Ectodermal cell (in vitro differentiated cells): ENCODE data around the gene RBMS3.

Experiments used
- H3K27ac ChIP-seq: 2 replicates; pipeline ENCODE4 v1.7.0; 2013; ENCODE audit warnings: mild to moderate bottlenecking, low read depth, low read length; ENCODE audit not compliant: insufficient read depth, poor library complexity, severe bottlenecking
- H3K27me3 ChIP-seq: 2 replicates; pipeline ENCODE4 v1.7.0; 2013; ENCODE audit warnings: mild to moderate bottlenecking, low read length; ENCODE audit not compliant: insufficient read depth, control insufficient read depth, poor library complexity, severe bottlenecking
- H3K36me3 ChIP-seq: one replicate; pipeline ENCODE4 v1.7.0; 2013; ENCODE audit warnings: low read length; ENCODE audit not compliant: control insufficient read depth, insufficient read depth
- H3K4me1 ChIP-seq: one replicate; pipeline ENCODE4 v1.7.0; 2013; ENCODE audit warnings: low read length; ENCODE audit not compliant: control insufficient read depth, insufficient read depth
- H3K4me3 ChIP-seq: 2 replicates; pipeline ENCODE4 v1.7.0; 2013; ENCODE audit warnings: low read depth, low read length, control low read depth; ENCODE audit not compliant: insufficient read depth
- H3K9me3 ChIP-seq: 2 replicates; pipeline ENCODE4 v1.7.0; 2013; ENCODE audit warnings: mild to moderate bottlenecking, low read length, moderate library complexity; ENCODE audit not compliant: control insufficient read depth
- WGBS, 2 experiments: methylation state at CpG; one replicate each; pipeline ENCODE4 v1.1.7; 2013; ENCODE audit warnings: missing lambda C conversion rate in 2 of 2; 5-methylcytosine and 5-hydroxymethylcytosine counted together

Gene RBMS3

GRCh38 chr3:29441422-29441821, 160.6 kb downstream of the RBMS3 start:
- whole genome bisulfite sequencing, 2 experiments: 96% methylated on average over 1 to 3 of the region's 3 CpGs

GRCh38 chr3:29447946-29448627, 167.2 kb downstream of the RBMS3 start:
- H3K27ac ChIP-seq: no peak overlapping the region
- no peaks in the 10 kb centered on the region for H3K36me3 ChIP-seq
- WGBS, 2 experiments: 74 to 75% methylated on average over 9 of the region's 9 CpGs

More at GRCh38 chr3:29441422-29441821, 160.6 kb downstream of the RBMS3 start:
- no peaks in the 10 kb centered on the region for H3K9me3 ChIP-seq
- no peak overlapping the region for H3K27ac ChIP-seq
- no peaks in the 10 kb centered on the region for H3K36me3 ChIP-seq
- no peak overlapping the region for H3K4me3 ChIP-seq
- no peaks in the 10 kb centered on the region for H3K27me3 ChIP-seq
- no peaks in the 10 kb centered on the region for H3K4me1 ChIP-seq

GRCh38 chr3:29451920-29452319, 171.0 kb downstream of the RBMS3 start:
- no peaks in the 10 kb centered on the region for H3K27me3 ChIP-seq
- no peaks in the 10 kb centered on the region for H3K36me3 ChIP-seq
- H3K4me1 ChIP-seq: peaks cover 5% of the 10 kb centered on the region
- no peaks in the 10 kb centered on the region for H3K9me3 ChIP-seq
- 81 to 95% methylated on average over 3 of the region's 3 CpGs for WGBS, 2 experiments
- H3K27ac ChIP-seq: no peak overlapping the region
- no peak overlapping the region for H3K4me3 ChIP-seq

More at GRCh38 chr3:29447946-29448627, 167.2 kb downstream of the RBMS3 start:
- H3K4me1 ChIP-seq: peaks cover 5% of the 10 kb centered on the region
- H3K27me3 ChIP-seq: no peaks in the 10 kb centered on the region
- H3K4me3 ChIP-seq: no peak overlapping the region
- H3K9me3 ChIP-seq: no peaks in the 10 kb centered on the region

GRCh38 chr3:29452934-29453283, 172.0 kb downstream of the RBMS3 start:
- no peak overlapping the region for H3K4me3 ChIP-seq
- H3K9me3 ChIP-seq: no peaks in the 10 kb centered on the region
- no peaks in the 10 kb centered on the region for H3K27me3 ChIP-seq
- H3K27ac ChIP-seq: no peak overlapping the region
- H3K4me1 ChIP-seq: peaks cover 5% of the 10 kb centered on the region
- no peaks in the 10 kb centered on the region for H3K36me3 ChIP-seq
- WGBS, 2 experiments: 22 to 43% methylated on average over 1 of the region's 2 CpGs

- 86 to 90% methylated on average over 7 of the region's 7 CpGs for WGBS, 2 experiments
- Histone ChIP-seq H3K27me3 (no peaks in the 10 kb centered on the region), H3K4me3 (no peak overlapping the region), H3K4me1 (no peaks in the 10 kb centered on the region), H3K9me3 (no peaks in the 10 kb centered on the region), H3K27ac (no peak overlapping the region), H3K36me3 (no peaks in the 10 kb centered on the region)
Measured at GRCh38 chr3:29453284-29454001, 172.6 kb downstream of the RBMS3 start.

- no peak overlapping the region for H3K27ac ChIP-seq
Measured at GRCh38 chr3:29454161-29454611, 173.3 kb downstream of the RBMS3 start.

GRCh38 chr3:29456901-29457300, 176.0 kb downstream of the RBMS3 start:
- no peaks in the 10 kb centered on the region for H3K27me3 ChIP-seq
- 92% methylated on average over 2 of the region's 2 CpGs for WGBS, 2 experiments

More at GRCh38 chr3:29454161-29454611, 173.3 kb downstream of the RBMS3 start:
- 98 to 100% methylated on average over 5 of the region's 5 CpGs for WGBS, 2 experiments
- H3K36me3 ChIP-seq: no peaks in the 10 kb centered on the region
- H3K27me3 ChIP-seq: no peaks in the 10 kb centered on the region
- no peak overlapping the region for H3K4me3 ChIP-seq
- H3K4me1 ChIP-seq: no peaks in the 10 kb centered on the region
- no peaks in the 10 kb centered on the region for H3K9me3 ChIP-seq

GRCh38 chr3:29463304-29463703, 182.4 kb downstream of the RBMS3 start:
- WGBS, 2 experiments: 98 to 99% methylated on average over 3 of the region's 3 CpGs

More at GRCh38 chr3:29456901-29457300, 176.0 kb downstream of the RBMS3 start:
- H3K27ac ChIP-seq: no peak overlapping the region
- no peaks in the 10 kb centered on the region for H3K9me3 ChIP-seq
- H3K36me3 ChIP-seq: no peaks in the 10 kb centered on the region
- no peaks in the 10 kb centered on the region for H3K4me1 ChIP-seq
- no peak overlapping the region for H3K4me3 ChIP-seq

GRCh38 chr3:29465836-29466235, 185.0 kb downstream of the RBMS3 start:
- H3K9me3 ChIP-seq: no peaks in the 10 kb centered on the region
- H3K4me1 ChIP-seq: no peaks in the 10 kb centered on the region
- no peak overlapping the region for H3K4me3 ChIP-seq
- H3K27ac ChIP-seq: no peak overlapping the region
- 45 to 48% methylated on average over 2 of the region's 2 CpGs for WGBS, 2 experiments
- no peaks in the 10 kb centered on the region for H3K27me3 ChIP-seq
- H3K36me3 ChIP-seq: no peaks in the 10 kb centered on the region

More at GRCh38 chr3:29463304-29463703, 182.4 kb downstream of the RBMS3 start:
- H3K36me3 ChIP-seq: no peaks in the 10 kb centered on the region
- no peaks in the 10 kb centered on the region for H3K27me3 ChIP-seq
- H3K9me3 ChIP-seq: no peaks in the 10 kb centered on the region
- no peak overlapping the region for H3K27ac ChIP-seq
- H3K4me3 ChIP-seq: no peak overlapping the region
- H3K4me1 ChIP-seq: no peaks in the 10 kb centered on the region

GRCh38 chr3:29466442-29466841, 185.6 kb downstream of the RBMS3 start:
- H3K9me3 ChIP-seq: no peaks in the 10 kb centered on the region
- H3K4me1 ChIP-seq: no peaks in the 10 kb centered on the region
- no peak overlapping the region for H3K4me3 ChIP-seq
- 83 to 100% methylated on average over 2 of the region's 2 CpGs for WGBS, 2 experiments
- no peaks in the 10 kb centered on the region for H3K36me3 ChIP-seq
- H3K27me3 ChIP-seq: no peaks in the 10 kb centered on the region
- no peak overlapping the region for H3K27ac ChIP-seq
